SK-N-MC (cell line): ENCODE results near the gene CNOT6.

Source experiments
- EZH2 ChIP-seq: fragments of 200-600 bp; sonication (generic); IDR thresholded peaks from one replicate; pipeline ENCODE4 v1.6.1; 2017; ENCODE audit warnings: antibody characterized with exemption
- POLR2AphosphoS5 ChIP-seq: IDR thresholded peaks from 2 replicates; pipeline ENCODE4 v1.6.1; 2012; ENCODE audit warnings: mild to moderate bottlenecking, low read depth, low read length, borderline replicate concordance

GRCh38 chr5:180532268-180532667 lies 38.1 kb downstream of the CNOT6 start:
- TF ChIP-seq POLR2AphosphoS5 = no peak
- no peak for TF ChIP-seq EZH2
